HEK293 (cell line): ENCODE results near the gene MYO18B.
A peak's percentile ranks its signal among the peaks of the same experiment; 100 is the strongest.

Source experiments
- ATF2 ChIP-seq: fragments of 450-650 bp; formaldehyde crosslinking; IDR thresholded peaks from 2 replicates; pipeline ENCODE4 v1.5.1; 2016; ENCODE audit warnings: missing biosample characterization, missing genetic modification characterization, low read depth
- FEZF1 ChIP-seq: fragments of 450-650 bp; formaldehyde crosslinking; IDR thresholded peaks from 2 replicates; pipeline ENCODE4 v1.5.1; 2016; ENCODE audit warnings: missing biosample characterization, missing genetic modification characterization
- GLIS1 ChIP-seq: fragments of 450-650 bp; formaldehyde crosslinking; IDR thresholded peaks from 2 replicates; pipeline ENCODE4 v1.5.1; 2016; ENCODE audit warnings: missing biosample characterization, missing genetic modification characterization
- KLF17 ChIP-seq: fragments of 450-650 bp; formaldehyde crosslinking; IDR thresholded peaks from 2 replicates; pipeline ENCODE4 v1.5.1; 2016; ENCODE audit warnings: missing biosample characterization, missing genetic modification characterization
- OSR2 ChIP-seq: fragments of 450-650 bp; formaldehyde crosslinking; IDR thresholded peaks from 2 replicates; pipeline ENCODE4 v1.5.1; 2016; ENCODE audit warnings: missing biosample characterization, missing genetic modification characterization
- PRDM1 ChIP-seq: fragments of 450-650 bp; formaldehyde crosslinking; IDR thresholded peaks from 2 replicates; pipeline ENCODE4; 2016; ENCODE audit warnings: missing biosample characterization, missing genetic modification characterization
- PRDM10 ChIP-seq: fragments of 450-650 bp; formaldehyde crosslinking; IDR thresholded peaks from 2 replicates; pipeline ENCODE4 v1.5.1; 2016; ENCODE audit warnings: missing biosample characterization, missing genetic modification characterization
- YY2 ChIP-seq: fragments of 450-650 bp; formaldehyde crosslinking; IDR thresholded peaks from 2 replicates; pipeline ENCODE4 v1.5.1; 2016; ENCODE audit warnings: missing biosample characterization, missing genetic modification characterization
- ZBTB20 ChIP-seq: fragments of 450-650 bp; formaldehyde crosslinking; IDR thresholded peaks from 2 replicates; pipeline ENCODE4 v1.5.1; 2016; ENCODE audit warnings: missing biosample characterization, missing genetic modification characterization
- ZEB2 ChIP-seq: fragments of 450-650 bp; formaldehyde crosslinking; IDR thresholded peaks from 2 replicates; pipeline ENCODE4 v1.5.1; 2016; ENCODE audit warnings: missing biosample characterization, missing genetic modification characterization
- ZFP69B ChIP-seq: fragments of 450-650 bp; formaldehyde crosslinking; IDR thresholded peaks from 2 replicates; pipeline ENCODE4 v1.5.1; 2016; ENCODE audit warnings: missing biosample characterization, missing genetic modification characterization
- ZNF184 ChIP-seq: fragments of 450-650 bp; IDR thresholded peaks from 2 replicates; pipeline ENCODE4 v1.5.1; 2018; ENCODE audit warnings: missing biosample characterization, mild to moderate bottlenecking, missing genetic modification characterization
- ZNF311 ChIP-seq: fragments of 450-650 bp; formaldehyde crosslinking; IDR thresholded peaks from 2 replicates; pipeline ENCODE4 v1.5.1; 2017; ENCODE audit warnings: missing biosample characterization, missing genetic modification characterization, borderline replicate concordance
- ZNF335 ChIP-seq: fragments of 450-650 bp; formaldehyde crosslinking; conservative IDR thresholded peaks from 2 replicates; pipeline ENCODE4 v1.5.1; 2016; ENCODE audit warnings: missing biosample characterization, missing genetic modification characterization
- ZNF354C ChIP-seq: fragments of 450-650 bp; formaldehyde crosslinking; IDR thresholded peaks from 2 replicates; pipeline ENCODE4 v1.5.1; 2016; ENCODE audit warnings: missing biosample characterization, missing genetic modification characterization, low read depth, borderline replicate concordance
- ZNF398 ChIP-seq: fragments of 450-650 bp; formaldehyde crosslinking; IDR thresholded peaks from 2 replicates; pipeline ENCODE4 v1.5.1; 2017; ENCODE audit warnings: missing biosample characterization, missing genetic modification characterization
- ZNF404 ChIP-seq: fragments of 450-650 bp; formaldehyde crosslinking; IDR thresholded peaks from 2 replicates; pipeline ENCODE4 v1.5.1; 2017; ENCODE audit warnings: missing biosample characterization, missing genetic modification characterization
- ZNF518A ChIP-seq: fragments of 450-650 bp; formaldehyde crosslinking; conservative IDR thresholded peaks from 2 replicates; pipeline ENCODE4 v1.5.1; 2016; ENCODE audit warnings: low read depth, missing biosample characterization, missing genetic modification characterization
- ZNF549 ChIP-seq: fragments of 450-650 bp; IDR thresholded peaks from 2 replicates; pipeline ENCODE4 v1.5.1; 2018; ENCODE audit warnings: missing biosample characterization, missing genetic modification characterization, mild to moderate bottlenecking, inconsistent platforms, moderate library complexity
- ZNF596 ChIP-seq: fragments of 450-650 bp; IDR thresholded peaks from 2 replicates; pipeline ENCODE4 v1.5.0; 2018; ENCODE audit warnings: missing biosample characterization, mild to moderate bottlenecking, missing genetic modification characterization, moderate library complexity
- ZNF600 ChIP-seq: fragments of 450-650 bp; formaldehyde crosslinking; IDR thresholded peaks from 2 replicates; pipeline ENCODE4 v1.5.1; 2016; ENCODE audit warnings: missing biosample characterization, missing genetic modification characterization
- ZNF660 ChIP-seq: fragments of 450-650 bp; IDR thresholded peaks from 2 replicates; pipeline ENCODE4 v1.5.1; 2018; ENCODE audit warnings: missing biosample characterization, mild to moderate bottlenecking, missing genetic modification characterization
- ZNF692 ChIP-seq: fragments of 450-650 bp; formaldehyde crosslinking; IDR thresholded peaks from 2 replicates; pipeline ENCODE4 v1.5.1; 2016; ENCODE audit warnings: missing biosample characterization, missing genetic modification characterization
- ZSCAN23 ChIP-seq: fragments of 450-650 bp; formaldehyde crosslinking; IDR thresholded peaks from 2 replicates; pipeline ENCODE4 v1.5.1; 2016; ENCODE audit warnings: missing biosample characterization, missing genetic modification characterization
- ZSCAN30 ChIP-seq: fragments of 450-650 bp; IDR thresholded peaks from 2 replicates; pipeline ENCODE4 v1.5.1; 2018; ENCODE audit warnings: missing biosample characterization, mild to moderate bottlenecking, missing genetic modification characterization, moderate library complexity
- ZXDB ChIP-seq: fragments of 450-650 bp; formaldehyde crosslinking; IDR thresholded peaks from 2 replicates; pipeline ENCODE4 v1.5.1; 2016; ENCODE audit warnings: missing biosample characterization, missing genetic modification characterization

MYO18B gene

GRCh38 chr22:25942856-25943411 is 200.9 kb downstream of the MYO18B start (continued):
- TF ChIP-seq ZFP69B (tag by site-specific recombination): peak; percentile 86
- peak; percentile 88 for TF ChIP-seq ZNF600 (tag by site-specific recombination)
- TF ChIP-seq ZNF660 (tag by site-specific recombination): peak; percentile 100
- TF ChIP-seq ZNF335 (tag by site-specific recombination): peak; percentile 26; the same call in 1 of the 2 replicates
- peak; percentile 38; the same call in 1 of the 2 replicates for TF ChIP-seq KLF17
- peak; percentile 54 for TF ChIP-seq PRDM1 (tag by site-specific recombination)
- TF ChIP-seq FEZF1 (tag by site-specific recombination): peak; percentile 87
- peak; percentile 73 for TF ChIP-seq ZXDB (tag by site-specific recombination)
- peak; percentile 73 for TF ChIP-seq PRDM10 (tag by site-specific recombination)
- TF ChIP-seq YY2 (tag by site-specific recombination): peak; percentile 64
- TF ChIP-seq ZNF518A: peak; percentile 63; the same call in 1 of the 2 replicates
- TF ChIP-seq GLIS1: peak; percentile 94
- no peak for TF ChIP-seq ZNF549
- peak; percentile 84 for TF ChIP-seq ZBTB20 (tag by site-specific recombination)
- TF ChIP-seq ATF2 (tag by site-specific recombination): peak; percentile 86
- TF ChIP-seq ZNF398: peak; percentile 99
- no peak for TF ChIP-seq ZNF354C (tag by site-specific recombination)
- TF ChIP-seq ZEB2: peak; percentile 92
- TF ChIP-seq ZNF184 (tag by site-specific recombination): peak; percentile 55; the same call in 1 of the 2 replicates
- peak; percentile 80 for TF ChIP-seq OSR2 (tag by site-specific recombination)
- no peak for TF ChIP-seq ZNF311 (tag by site-specific recombination)
- TF ChIP-seq ZNF596 (tag by site-specific recombination): peak; percentile 61; the same call in 1 of the 2 replicates
- TF ChIP-seq ZSCAN30 (tag by site-specific recombination): 0 out of 2 replicates have a peak, but pooled peaks have one; percentile 36
- peak; percentile 80 for TF ChIP-seq ZNF692 (tag by site-specific recombination)
- no peak for TF ChIP-seq ZSCAN23 (tag by site-specific recombination)
- no peak for TF ChIP-seq ZNF404 (tag by site-specific recombination)
